HT1080 (cell line): Measurements from ENCODE around the gene DUSP6. TPM values are rescaled to one million over a fixed set of nuclear protein-coding genes. Genes with fewer than 3 reads are reported as not detected.

Source experiments
- DNase-seq: peaks from one replicate; pipeline ENCODE4 v3.0.0-alpha.2; 2015; ENCODE audit warnings: low read depth
- small RNA-seq: library from RNA; depleted of rRNA; stranded (forward); fragments of <200 nt; gene quantifications from one replicate; pipeline ENCODE3, GENCODE V24; 2014
- total RNA-seq: library from RNA; depleted of rRNA; stranded (reverse); fragments of >200 nt; shearing (Covaris generic); gene quantifications from 2 replicates; pipeline ENCODE4 v1.2.3, GENCODE V29; 2014; rRNA removed

The DUSP6 gene
- total RNA-seq, 1 experiment from 2014 or later, result 0.32 TPM

DNA sequence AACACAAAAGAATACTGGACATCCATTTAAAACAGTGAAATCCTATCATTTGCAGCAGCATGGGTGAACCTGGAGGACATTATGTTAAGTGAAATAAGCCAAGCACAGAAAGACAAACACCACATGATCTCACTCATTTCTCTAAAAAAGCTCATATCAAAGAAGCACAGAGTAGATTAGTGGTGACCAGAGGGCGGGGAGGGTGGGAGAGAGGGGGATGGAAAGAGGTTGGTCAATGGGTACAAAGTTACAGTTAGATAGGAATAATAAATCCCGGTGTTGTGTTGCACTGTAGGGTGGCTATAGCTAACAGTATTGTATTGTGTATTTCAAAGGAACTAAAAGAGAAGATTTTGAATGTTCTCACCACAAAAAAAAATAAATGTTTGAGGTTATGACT is 52.4 kb downstream of the DUSP6 start:
- DNase-seq, result no peak

DNA sequence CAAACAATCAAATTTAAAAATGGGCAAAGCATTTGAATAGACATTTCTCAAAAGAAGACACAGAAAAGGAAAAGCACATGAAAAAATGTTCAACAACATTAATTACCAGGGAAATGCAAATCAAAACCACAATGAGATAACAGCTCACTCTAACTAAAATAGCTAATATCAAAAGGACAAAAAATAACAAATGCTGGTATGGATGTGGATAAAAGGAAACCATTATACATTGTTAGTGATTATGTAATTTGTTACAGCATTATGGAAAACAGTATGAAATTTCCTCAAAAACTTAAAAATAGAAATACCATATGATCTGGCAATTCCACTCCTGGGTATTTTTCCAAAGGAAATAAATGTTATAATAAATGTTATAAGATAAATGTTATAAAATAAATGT is 52.9 kb downstream of the DUSP6 start:
- no peak for DNase-seq

Small RNA genes lying within 50 kb of the gene (small RNA-seq; reads per million reads assigned to genes)
- gene MRPS6P4, result not detected

Other genes with a start within 250 kb of the DUSP6 start
- 13.7 and 14.0 TPM in 2 replicates for gene GALNT4, start 172.3 kb upstream of the DUSP6 start, total RNA-seq
- gene POC1B, start 173.5 kb upstream of the DUSP6 start, total RNA-seq, result 15.1 and 19.3 TPM in 2 replicates